HG02840 (cell line): ENCODE measurements around the gene TBC1D14.

Experiments
- ATAC-seq: cut with Tn5 transposase; IDR thresholded peaks from one replicate; pipeline ENCODE4 v1.9.1; 2021; ENCODE audit warnings: mild to moderate bottlenecking, moderate library complexity, moderate number of reproducible peaks; ENCODE audit not compliant: unreplicated experiment, low FRiP score

TBC1D14 gene

DNA sequence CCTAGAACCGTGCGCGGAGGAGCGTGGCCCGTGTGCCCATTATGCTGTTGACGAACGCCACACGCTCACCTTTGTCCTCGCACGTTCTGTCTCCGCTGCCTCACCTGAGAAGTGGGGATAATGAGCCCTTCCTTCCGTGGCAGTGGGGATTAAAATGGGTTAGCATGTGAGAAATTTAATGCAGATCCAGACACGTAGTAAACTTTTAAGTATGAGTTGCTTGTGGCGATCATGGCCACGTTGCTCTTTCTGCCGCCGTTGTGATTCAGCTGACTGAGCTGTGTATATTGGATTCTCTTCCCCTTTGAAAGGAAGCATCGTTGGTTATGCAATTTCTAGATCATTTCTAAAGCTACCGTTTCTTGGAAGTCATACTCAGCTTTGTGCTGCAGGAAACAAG lies 16.5 kb downstream of the TBC1D14 start:
- ATAC-seq, result no peak

DNA sequence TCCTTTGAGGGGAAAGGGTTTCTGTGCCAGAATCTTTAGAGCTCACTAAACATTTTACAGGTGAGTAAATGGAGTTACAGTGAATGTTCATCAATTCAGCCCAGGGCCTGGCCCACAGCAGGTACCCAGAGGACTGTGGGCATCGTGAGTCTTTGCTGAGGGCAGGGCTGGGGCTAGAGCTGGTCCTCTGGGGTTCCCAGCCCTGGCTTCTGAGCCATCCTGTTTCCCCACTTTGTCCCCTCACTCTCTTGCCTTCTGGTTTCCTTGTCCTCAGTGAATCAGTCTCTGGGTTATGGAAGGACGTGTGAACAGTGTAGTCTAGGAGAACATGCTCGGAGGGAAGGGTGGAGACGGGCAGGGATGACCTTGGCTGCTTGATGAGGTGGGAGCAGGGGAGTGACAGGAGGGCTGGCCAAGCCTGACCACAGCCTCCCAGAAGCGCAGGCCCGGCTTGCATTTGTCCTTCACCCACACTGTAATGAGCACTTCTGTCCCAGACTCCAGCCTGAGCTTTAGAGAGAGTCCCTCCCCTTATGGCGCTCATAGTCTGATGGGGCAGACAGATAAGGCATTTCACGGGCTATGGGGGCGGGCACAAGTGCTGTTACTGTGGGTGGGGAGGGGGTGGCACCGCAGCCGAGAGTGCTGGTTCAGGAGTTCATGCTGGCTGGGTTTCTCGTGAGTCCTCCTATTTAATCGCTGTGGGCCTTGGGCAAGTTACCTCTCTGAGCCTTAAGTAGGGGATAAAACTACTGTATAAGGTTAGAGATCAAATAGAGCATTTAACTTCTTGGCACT lies 17.3 kb downstream of the TBC1D14 start:
- no peak for ATAC-seq

DNA sequence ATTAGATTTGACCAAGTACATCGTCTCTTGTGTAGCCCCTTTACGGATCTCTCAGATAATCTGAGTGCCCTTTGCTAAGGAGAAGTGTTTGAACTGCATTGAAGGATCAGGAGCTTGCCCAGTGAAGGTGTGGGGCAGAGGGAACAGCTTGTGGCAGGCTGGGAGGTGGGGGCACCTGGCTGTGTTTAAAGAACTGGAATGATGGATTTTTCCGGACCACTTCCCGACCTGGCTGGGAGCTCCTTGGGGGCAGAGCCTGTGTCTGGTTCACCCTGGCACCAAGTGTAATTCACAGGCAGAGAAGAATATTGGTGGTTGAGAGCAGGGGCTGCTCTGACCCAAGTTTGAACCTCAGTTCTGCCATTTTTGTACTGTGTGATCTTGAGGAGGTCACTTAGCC lies 18.5 kb downstream of the TBC1D14 start:
- ATAC-seq, result no peak

DNA sequence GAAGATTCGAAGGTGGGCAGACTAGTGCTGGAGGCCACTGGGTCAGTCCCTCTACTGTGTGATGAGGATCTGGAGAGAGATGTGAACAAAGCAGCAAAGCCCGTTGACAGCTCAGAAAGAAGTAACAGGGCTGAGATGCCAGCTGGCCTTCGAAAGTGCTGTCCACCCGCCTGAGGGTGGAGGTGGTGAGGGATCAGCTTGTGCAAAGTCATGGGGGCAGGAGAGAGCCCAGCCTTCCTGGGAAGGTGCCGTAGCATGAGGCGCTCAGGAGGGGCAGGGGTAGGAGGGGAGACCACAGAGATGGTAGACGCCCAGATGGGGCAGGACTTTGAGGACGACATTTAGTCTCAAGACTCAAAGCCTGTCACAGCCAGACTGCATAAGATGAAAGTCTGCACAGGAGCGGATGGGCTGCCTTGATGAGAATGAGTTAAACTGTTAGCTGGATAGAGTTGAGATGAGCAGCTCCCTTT lies 19.7 kb downstream of the TBC1D14 start:
- no peak for ATAC-seq

DNA sequence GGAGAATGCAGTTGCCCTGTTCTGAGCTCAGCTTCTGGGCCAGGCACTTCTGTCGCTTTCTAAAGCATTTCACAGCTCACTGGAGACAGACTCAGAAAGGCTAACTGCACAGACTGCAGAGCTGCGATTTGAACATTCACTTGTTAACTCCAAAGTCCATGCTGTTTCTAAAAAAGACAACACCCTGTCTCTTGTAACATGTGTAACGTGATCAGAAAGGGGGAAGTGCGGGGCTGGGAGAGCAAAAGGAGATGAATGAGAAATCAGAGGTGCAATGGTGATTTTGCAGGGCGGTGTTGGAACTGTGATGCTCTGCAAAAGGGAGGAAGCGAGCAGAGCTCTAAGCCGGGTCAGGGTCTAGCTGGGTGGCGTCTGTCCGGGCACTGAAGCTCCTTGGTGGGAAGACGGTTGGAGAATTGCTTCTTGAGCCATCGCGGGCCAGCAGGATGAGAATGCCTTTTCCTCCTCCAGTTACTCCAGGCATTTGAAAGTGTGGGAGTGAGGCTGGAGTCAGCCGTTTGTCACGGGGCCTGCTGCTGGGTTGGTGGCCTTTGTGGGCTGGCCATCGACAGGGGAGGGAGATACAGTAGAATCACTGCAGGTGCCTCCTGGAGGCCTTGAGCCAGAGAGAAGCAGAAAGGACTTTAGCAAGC lies 20.3 kb downstream of the TBC1D14 start:
- no peak for ATAC-seq

DNA sequence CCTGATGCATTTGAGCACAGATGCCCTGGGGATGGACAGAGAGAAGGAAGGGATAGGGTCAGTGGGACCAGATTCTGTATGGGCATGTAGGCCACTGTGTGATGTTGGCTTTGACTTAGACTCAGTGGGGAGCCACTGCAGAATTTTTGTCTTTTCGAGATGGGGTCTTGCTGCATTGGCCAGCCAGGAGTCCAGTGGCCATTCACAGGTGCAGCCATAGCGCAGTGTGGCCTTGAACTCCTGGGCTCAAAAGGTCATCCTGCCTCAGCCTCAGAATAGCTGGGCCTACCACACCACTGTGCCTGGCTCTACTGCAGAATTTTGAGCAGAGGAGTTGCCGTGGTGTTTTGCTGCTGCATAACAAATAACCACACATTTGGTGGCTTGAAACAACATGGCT lies 22.8 kb downstream of the TBC1D14 start:
- no peak for ATAC-seq

DNA sequence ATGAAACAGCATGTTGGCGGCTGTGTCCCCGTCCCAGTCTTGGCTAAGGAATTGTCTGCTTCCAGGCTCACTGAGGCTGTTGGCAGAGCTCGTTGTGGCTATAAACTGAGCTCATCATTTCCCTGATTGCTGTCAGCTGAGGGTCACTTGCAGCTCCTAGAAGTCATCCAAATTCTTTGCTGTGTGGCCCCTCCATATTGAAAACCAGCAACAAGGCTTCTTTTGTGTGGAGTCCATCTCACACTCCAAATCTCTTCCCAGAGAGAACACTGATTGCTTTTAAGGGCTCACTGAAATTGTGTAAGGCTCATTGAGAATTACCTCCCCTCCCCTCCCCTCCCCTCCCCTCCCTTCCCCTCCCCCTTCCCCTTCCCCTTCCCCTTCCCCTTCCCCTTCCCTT lies 23.3 kb downstream of the TBC1D14 start:
- ATAC-seq, result no peak

DNA sequence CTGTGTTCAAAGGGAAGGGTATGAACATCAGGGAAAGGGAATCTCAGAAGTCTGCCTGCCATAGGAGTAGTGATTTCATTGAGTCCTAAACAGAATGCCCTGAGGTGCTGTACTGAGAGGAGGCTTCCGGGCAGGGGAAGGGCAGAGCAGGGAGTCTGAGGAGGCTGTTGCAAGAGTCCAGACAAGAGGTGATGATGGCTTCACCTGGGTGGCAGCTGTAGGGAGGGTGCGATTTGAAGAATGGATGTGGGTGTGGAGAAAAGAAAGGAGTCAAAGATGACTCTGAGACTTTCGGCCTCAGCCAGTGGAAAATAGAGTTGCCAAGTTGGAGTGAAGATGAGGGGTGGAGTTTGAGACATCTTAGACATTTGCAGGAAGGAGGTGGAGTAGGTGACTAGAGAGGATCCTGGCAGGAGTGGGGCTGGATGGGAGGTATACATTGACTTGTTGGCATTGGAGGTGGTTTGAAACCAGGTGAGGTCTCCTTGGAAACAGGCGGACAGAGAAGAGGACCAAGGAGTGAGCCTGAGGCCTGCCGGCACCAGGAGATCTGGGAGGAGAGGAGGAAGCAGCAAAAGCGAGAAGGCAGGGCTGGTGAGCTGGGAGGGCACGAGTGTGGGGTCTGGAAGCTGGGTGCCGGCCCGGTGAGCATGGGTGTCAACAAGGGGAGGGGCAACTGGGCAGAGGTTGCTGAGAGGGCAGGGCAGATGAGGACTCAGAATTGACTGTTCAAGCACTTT lies 24.2 kb downstream of the TBC1D14 start:
- ATAC-seq, result no peak

DNA sequence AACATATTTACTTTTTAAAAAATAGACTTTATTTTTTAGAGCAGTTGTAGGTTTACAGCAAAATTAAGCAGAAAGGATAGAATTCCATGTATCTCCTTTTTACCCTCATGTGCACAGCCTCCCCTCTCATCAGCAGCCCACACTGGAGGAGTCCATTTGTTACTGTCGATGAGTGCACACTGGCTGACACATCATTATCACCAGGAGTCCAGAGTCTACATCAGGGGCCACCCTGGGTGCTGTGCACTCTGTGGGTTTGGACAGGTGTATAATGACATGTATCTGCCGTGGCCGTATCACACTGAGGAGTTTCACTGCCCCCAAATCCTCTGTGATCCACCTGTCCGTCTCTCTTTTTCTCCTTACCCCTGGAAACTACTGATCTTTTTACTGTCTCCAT lies 26.3 kb downstream of the TBC1D14 start:
- ATAC-seq, result no peak

DNA sequence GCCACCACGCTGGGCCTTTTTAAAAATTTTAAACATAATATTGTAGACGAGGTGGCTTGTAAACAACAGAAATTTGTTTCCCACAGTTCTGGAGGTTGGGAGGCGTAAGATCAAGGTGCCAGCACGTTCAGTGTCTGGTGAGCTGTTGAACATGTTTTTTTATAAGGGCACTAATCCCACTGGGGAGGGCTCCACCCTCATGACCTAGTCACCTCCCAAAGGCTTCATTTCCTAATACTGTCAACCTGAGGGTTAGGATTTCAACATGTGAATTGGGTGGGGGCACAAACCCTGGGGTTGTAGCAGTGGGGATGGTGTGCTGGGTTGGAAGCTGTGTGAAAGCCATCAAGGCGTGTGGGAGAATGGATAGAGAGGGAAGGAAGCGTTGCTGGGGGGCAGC lies 27.6 kb downstream of the TBC1D14 start:
- no peak for ATAC-seq

DNA sequence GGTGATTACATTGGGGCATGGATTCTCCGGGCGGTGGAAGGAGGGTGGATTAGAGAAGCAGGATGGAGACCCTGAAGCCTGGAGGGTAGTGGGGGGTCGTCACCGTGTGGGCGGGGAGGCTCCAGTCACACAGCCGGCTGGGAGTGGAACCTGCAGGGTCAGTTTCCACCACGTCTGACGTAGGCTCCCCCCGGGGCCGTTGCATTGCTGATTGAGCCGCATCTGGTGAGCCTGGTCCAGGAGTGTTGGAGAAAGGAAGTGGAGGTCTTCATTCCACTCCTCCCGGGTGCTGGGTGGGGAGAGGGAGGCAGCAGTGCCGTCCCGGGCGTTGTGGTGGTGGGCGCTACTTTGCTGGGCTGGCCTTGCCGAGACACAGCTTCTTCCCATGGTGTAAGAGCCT lies 28.1 kb downstream of the TBC1D14 start:
- ATAC-seq, result no peak

DNA sequence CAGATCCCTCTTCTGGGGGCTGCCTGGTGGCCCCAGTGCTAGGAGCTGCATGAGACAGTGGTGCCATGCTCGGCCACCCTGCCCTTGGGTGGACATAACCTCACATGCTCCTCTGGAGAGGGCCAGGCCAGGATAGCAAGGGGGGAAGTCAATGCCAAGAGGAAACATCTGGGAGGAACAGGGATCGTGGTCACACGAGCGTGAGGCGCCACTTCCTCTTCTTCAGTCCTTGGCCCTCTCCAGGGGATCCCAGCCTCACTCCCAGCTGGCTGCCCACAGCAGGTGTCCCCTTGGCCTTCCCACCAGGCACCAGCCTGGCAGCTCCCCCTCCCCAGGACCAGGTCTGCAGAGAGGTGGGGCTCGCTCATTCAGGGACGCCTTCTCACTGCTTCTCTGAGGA lies 28.6 kb downstream of the TBC1D14 start:
- ATAC-seq, result no peak

DNA sequence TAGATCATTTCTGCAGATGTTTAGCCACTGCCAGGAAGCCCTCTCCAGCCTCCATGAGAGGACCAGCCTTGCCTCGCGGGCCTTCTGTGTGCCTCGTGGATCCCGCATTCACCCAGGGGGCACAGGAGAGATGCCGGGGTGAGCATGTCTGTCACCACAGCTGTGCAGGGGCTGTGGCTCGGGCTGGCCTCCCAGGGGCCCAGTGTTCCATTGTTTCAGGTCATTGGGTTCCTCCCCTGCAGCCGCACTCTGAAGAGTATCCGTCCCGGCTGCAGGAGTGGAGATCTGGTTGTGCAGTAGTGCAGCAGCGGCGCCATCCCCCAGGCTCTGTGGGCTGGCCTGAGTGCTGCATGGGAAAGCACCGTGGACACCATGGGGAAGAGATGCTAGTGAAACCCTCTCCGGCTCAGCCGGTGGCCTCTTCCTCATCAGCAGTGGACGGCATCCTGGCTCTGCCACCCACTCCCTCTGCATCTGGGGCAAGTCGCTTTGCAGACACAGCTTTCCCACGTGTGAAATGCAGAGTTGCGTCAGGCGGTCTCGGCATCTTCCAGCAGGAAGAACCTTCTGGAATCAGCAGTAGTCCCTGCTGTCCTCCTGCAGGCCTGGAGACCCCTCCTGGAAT lies 29.1 kb downstream of the TBC1D14 start:
- no peak for ATAC-seq

DNA sequence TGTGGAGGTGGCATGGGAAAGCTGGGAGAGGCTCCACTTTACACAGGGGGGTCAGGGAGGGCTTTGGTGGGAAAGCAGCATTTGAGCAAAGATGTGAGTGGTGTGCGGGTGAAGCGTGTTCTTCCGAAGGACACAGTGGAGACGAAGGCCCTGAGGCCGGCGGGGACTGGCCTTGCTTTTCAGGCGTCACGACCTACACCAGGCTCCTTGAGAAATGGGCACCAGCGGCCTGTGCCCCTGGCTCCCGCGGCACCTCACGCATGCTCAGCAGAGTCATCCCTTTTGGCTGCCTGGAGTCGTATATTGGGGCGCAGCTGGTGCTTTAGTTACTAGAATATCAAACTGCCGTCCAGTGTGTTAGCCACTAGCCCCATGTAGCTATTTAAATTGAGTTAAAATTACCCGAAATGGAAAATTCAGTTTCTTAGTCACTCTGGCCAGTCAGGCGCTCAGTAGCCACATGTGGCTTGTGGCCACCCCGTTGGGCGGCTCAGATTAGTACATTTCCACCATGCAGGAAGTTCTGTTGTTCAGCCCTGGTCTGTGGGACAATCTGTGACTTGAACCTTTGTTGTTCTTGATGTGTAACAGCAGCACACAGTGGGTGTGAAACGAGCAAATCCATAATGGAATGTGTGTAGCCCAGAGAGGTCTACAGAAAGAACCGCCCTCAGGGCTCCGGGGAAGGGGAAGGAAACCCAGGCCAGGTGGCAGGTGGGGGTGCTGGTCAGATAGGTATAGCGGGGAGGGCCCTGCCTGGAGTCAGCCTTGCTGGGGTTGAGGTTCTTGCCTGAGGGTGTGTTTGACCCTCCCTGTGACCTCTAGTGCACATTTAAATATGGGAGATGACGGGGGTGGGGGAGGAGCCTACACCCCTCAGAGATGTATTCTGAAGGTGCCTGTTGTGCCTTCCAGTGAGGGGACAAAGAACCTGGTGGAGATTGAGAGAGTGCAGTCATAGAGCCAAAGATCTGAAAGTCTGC lies 30.4 kb downstream of the TBC1D14 start:
- no peak for ATAC-seq

DNA sequence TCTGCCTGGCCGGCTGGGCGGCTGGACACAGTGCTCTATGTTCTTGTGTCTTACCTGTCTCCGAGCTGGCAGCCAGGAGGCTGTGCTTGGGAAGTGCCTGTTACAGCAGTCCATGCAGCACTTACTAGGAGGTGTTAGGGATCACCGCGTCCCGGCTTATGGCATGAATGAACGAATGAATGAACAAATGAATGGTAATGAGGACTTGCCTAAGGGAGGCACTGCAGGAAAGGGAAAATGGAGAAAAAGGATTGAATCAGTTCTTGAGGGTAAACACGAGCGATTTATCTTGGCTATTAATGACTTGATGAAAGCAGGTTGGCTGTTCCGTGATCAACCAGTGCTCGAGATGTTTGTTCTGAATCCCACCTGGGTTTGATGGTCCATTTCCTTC lies 31.1 kb downstream of the TBC1D14 start:
- no peak for ATAC-seq

DNA sequence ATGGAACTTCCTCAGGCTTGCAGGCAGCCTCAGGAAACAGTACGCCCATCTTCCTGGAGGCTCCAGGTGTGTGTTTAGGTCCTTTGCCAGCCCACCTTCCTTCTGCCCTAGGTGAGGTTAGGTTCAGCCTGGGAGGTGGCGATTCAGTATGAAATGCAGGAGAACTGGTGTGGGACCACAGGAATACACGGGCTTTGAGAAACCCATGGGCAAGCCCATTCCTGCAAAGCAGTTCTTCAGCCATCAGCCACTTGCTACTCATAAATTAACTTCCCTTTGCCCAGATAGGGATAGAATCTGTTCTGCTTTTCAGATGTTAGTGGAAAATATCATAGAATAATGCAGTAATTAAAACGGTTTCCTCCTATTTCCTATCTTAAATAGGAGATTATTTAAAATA lies 32.2 kb downstream of the TBC1D14 start:
- no peak for ATAC-seq

DNA sequence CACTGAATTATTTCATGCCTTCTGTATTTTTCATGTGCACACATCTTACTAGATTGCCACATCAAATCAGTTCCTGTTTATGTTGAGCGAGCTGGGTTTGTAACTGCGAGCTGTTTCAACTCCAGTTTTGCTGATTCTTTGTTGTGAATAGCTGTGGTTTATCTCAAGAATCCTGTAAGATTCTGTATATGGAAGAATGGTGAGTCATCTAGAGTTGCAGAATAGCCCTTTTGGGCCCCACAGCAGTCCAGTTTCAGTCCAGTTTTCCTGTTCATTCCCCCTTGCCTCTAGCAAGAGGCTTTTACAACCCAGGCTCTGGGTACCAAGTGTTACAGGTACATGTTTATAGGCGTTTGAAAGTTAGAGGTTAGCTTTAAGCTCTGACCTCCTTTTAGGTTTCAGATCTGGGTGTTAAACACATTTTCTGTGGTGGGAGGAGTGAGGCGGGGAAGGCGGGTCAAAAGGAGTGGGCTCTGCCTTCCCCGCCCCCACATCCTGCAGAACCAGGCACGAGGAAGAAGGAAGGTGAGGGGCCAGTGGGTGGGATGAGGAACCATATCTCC lies 32.7 kb downstream of the TBC1D14 start:
- no peak for ATAC-seq

DNA sequence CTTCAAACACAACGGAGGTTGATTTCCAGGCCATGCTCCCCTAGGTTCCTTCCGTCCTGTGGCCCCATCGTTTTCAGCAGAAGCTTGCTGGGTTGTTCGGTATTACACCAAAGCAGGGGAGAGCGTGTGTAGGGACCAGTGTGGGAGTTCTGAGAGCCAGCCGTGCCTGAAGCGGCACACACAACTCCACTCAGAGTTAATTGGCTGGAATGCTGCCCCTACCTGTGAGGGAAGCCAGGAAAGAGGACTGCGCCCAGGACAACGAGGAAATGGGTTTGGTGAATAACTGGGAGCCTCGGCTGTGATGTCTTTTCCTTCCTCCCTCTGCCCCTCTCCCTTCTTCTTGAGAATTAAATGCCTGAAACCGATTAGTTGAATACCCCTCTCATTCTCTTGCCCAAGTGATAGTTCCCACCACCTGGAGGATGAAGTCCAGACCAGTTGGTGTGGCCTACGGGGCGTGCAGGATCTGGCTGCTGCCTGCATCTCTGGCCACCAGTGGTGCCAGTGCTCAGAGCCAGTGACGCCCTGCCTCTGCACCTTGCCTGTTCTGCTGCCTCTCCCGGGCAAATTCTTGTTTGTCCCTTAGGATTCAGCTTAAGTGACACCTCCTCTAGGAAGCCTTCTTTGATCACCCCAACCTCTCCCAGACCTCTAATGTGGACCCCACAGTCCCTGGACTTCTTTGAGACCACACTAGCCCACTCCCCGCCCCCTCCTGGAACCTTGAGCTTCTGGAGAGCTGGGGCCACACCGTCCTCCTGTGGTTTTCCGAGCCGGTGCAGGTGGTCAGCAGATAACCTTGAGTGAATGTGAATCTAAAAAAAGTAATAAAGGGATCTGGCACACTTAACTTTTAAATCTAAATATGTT lies 33.6 kb downstream of the TBC1D14 start:
- ATAC-seq, result no peak

DNA sequence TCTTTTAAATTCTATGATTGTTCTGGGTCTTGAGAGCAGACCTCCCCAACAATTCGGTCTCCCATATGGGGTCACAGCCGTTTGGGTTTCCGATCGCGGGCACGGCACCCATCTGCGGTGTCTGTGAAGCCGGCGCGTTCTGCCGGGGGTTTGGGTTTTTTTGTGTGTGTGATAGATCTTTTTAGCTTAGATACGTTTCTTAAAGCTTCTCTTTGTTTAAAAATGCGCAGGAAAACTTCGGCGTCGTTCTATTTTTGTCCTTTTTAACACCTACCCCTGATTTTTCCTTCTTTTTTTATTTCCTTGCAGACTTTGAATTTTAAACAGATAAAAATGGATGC lies 34.2 kb downstream of the TBC1D14 start:
- ATAC-seq, result no peak
